IPS-NIHi7 (cell line): ENCODE measurements around the gene SLC16A12.
"Not testable (repeated sequence)": the region's sequence is repeated elsewhere in the genome, so short reads cannot be mapped to it uniquely, and the experiment has no call there.

Source experiments
- DNase-seq: peaks from one replicate; pipeline ENCODE4 v3.0.0; 2012; ENCODE audit warnings: mixed read lengths; ENCODE audit errors: extremely low spot score

The SLC16A12 gene

GRCh38 chr10:89471110-89471809, 64.1 kb downstream of the SLC16A12 start:
- DNase-seq = no peak

- DNase-seq = no peak
These were observed 64.8 kb downstream of the SLC16A12 start for GRCh38 chr10:89470628-89471027.

- DNase-seq = no peak
These were observed 65.9 kb downstream of the SLC16A12 start for GRCh38 chr10:89469517-89469916.

- no peak for DNase-seq
These were observed 67.0 kb downstream of the SLC16A12 start for GRCh38 chr10:89468191-89468965.

GRCh38 chr10:89466599-89467035, 68.8 kb downstream of the SLC16A12 start:
- peak; percentile 35 for DNase-seq

- no peak for DNase-seq
These were observed 70.2 kb downstream of the SLC16A12 start for GRCh38 chr10:89465196-89465595.

- DNase-seq = no peak
These were observed 71.4 kb downstream of the SLC16A12 start for GRCh38 chr10:89463846-89464537.

- no peak for DNase-seq
These were observed 76.6 kb downstream of the SLC16A12 start for GRCh38 chr10:89458784-89459183.

- DNase-seq = no peak
These were observed 77.1 kb downstream of the SLC16A12 start for GRCh38 chr10:89458291-89458690.

- no peak for DNase-seq
These were observed 80.6 kb downstream of the SLC16A12 start for GRCh38 chr10:89454561-89455347.

GRCh38 chr10:89452193-89452592, 83.2 kb downstream of the SLC16A12 start:
- DNase-seq = no peak

- no peak for DNase-seq
These were observed 84.5 kb downstream of the SLC16A12 start for GRCh38 chr10:89450901-89451300.

GRCh38 chr10:89444819-89445218, 90.6 kb downstream of the SLC16A12 start:
- not testable (repeated sequence) for DNase-seq

GRCh38 chr10:89442289-89442688, 93.1 kb downstream of the SLC16A12 start:
- DNase-seq = no peak

- no peak for DNase-seq
These were observed 95.0 kb downstream of the SLC16A12 start for GRCh38 chr10:89440226-89441009.

GRCh38 chr10:89438525-89438924, 96.9 kb downstream of the SLC16A12 start:
- no peak for DNase-seq

GRCh38 chr10:89431977-89432376, 103.4 kb downstream of the SLC16A12 start:
- no peak for DNase-seq

GRCh38 chr10:89428877-89429276, 106.5 kb downstream of the SLC16A12 start:
- no peak for DNase-seq

GRCh38 chr10:89427629-89428028, 107.8 kb downstream of the SLC16A12 start:
- no peak for DNase-seq

GRCh38 chr10:89426230-89426868, 109.0 kb downstream of the SLC16A12 start:
- DNase-seq = peak; percentile 65
